Stomach (tissue), 9 donors: ENCODE data around the gene HELZ. TPM values are rescaled to one million over a fixed set of nuclear protein-coding genes. Genes with fewer than 3 reads are reported as not detected.

Experiments
- DNase-seq, 2 donors: peaks; one replicate each; pipeline versions ENCODE4 v3.0.0 to v3.0.0-alpha.2; 2013 to 2019
- H3K27ac ChIP-seq, 5 donors: fragments of 200-600 bp in 4 of 5; sonication (generic) in 4 of 5; one replicate each; pipeline ENCODE4 v1.5.1; 2013 to 2019; ENCODE audit warnings: mild to moderate bottlenecking in 1 of 5, moderate library complexity in 1 of 5
- H3K27me3 ChIP-seq, 3 donors: fragments of 200-600 bp; sonication (generic); one replicate each; pipeline ENCODE4 v1.5.1; 2017 to 2019; ENCODE audit warnings: mixed run types in 1 of 3
- H3K36me3 ChIP-seq, 4 donors: fragments of 200-600 bp; sonication (generic); 1 replicate in 3 of 4; 2 replicates in 1 of 4; pipeline ENCODE4 v1.5.1; 2016 to 2019
- H3K4me1 ChIP-seq, 4 donors: fragments of 200-600 bp; sonication (generic); one replicate each; pipeline ENCODE4 v1.5.1; 2016 to 2019
- H3K4me3 ChIP-seq, 4 donors: fragments of 200-600 bp; sonication (generic) in 3 of 4; one replicate each; pipeline ENCODE4 v1.5.1; 2016 to 2019; ENCODE audit warnings: mild to moderate bottlenecking in 1 of 4
- H3K9me3 ChIP-seq, 4 donors: fragments of 200-600 bp; sonication (generic); one replicate each; pipeline ENCODE4 v1.5.1; 2016 to 2019
- CTCF ChIP-seq, 7 experiments: fragments of 450-650 bp in 4 of 7; fragments of 200-600 bp in 3 of 7; sonication (generic) in 3 of 7; IDR thresholded peaks; one replicate each; pipeline ENCODE4 v1.5.1; 2016 to 2019; ENCODE audit warnings: antibody characterized with exemption in 7 of 7, control low read depth in 2 of 7, mild to moderate bottlenecking in 1 of 7
- EP300 ChIP-seq: sonication (generic); formaldehyde crosslinking; IDR thresholded peaks from one replicate; pipeline ENCODE4 v1.6.1; 2017; ENCODE audit warnings: antibody characterized with exemption
- POLR2A ChIP-seq, 4 donors: fragments of 450-650 bp; IDR thresholded peaks; one replicate each; pipeline ENCODE4 v1.6.1; 2016; ENCODE audit warnings: antibody characterized with exemption in 4 of 4, control low read depth in 2 of 4, mild to moderate bottlenecking in 1 of 4, moderate library complexity in 1 of 4
- POLR2AphosphoS5 ChIP-seq, 3 donors: sonication (generic); formaldehyde crosslinking; IDR thresholded peaks; one replicate each; pipeline ENCODE4 v1.6.1; 2016; ENCODE audit warnings: antibody characterized with exemption in 3 of 3
- WGBS, 5 donors: extraction: QIAGEN DNeasy Blood & Tissue Kit in 3 of 5; methylation state at CpG; one replicate each; pipeline versions ENCODE4 v1.1.5 to v1.1.7; 2013 to 2018; 5-methylcytosine and 5-hydroxymethylcytosine counted together
- intact Hi-C: fragments of 100-400 bp; cut with DNase I; formaldehyde crosslinking; loops from one replicate; pipeline ENCODE4 v1.15.1; 2023; ENCODE audit warnings: low total_unique reads
- polyA plus RNA-seq, 3 donors: library from polyadenylated mRNA; stranded (reverse); fragments of 200-250 nt; gene quantifications; one replicate each; pipeline ENCODE4 v1.2.3, GENCODE V29; 2013
- total RNA-seq, 5 donors: library from RNA; depleted of rRNA; stranded (reverse); fragments of >200 nt; gene quantifications; one replicate each; pipeline versions ENCODE4 v1.1.0 to v1.2.3, GENCODE V29; 2014 to 2016
- donor health status: healthy with polysubstance abuse.
- donor health status: Bipolar disorder and iron deficiency.
- donor health status: healthy.

HELZ gene
- total and polyA plus RNA-seq, 8 donors, result 2.1 to 218 (median 40.4) TPM

- intact Hi-C loops, result no loop called here
- Histone ChIP-seq H3K27ac (no peak overlapping the region), H3K27me3 (no peaks in the 10 kb centered on the region), H3K9me3 (no peaks in the 10 kb centered on the region), H3K36me3 (peaks cover 11 to 71% (median 64%) of the 10 kb centered on the region in 4 donors), H3K4me1 (no peaks in the 10 kb centered on the region), H3K4me3 (no peak overlapping the region)
- 97 to 100% (median 98%) methylated on average over 5 of the region's 5 CpGs for WGBS, 5 donors
- TF ChIP-seq EP300 (no peak), POLR2AphosphoS5 (IDR thresholded peaks at IDR 0.05) (no peak), POLR2A (IDR thresholded peaks at IDR 0.05) (no peak), CTCF (IDR thresholded peaks at IDR 0.05) (no peak)
- DNase-seq, result no peak
Observed at GRCh38 chr17:67174190-67174589, 70.8 kb downstream of the HELZ start.

- intact Hi-C loops, result no loop called here
- Histone ChIP-seq H3K4me1 (no peaks in the 10 kb centered on the region), H3K4me3 (no peak overlapping the region), H3K36me3 (peaks cover 12 to 78% (median 64%) of the 10 kb centered on the region in 4 donors), H3K27me3 (no peaks in the 10 kb centered on the region), H3K27ac (no peak overlapping the region), H3K9me3 (no peaks in the 10 kb centered on the region)
- no peak for DNase-seq
- TF ChIP-seq POLR2AphosphoS5 (IDR thresholded peaks at IDR 0.05) (no peak), POLR2A (IDR thresholded peaks at IDR 0.05) (no peak), EP300 (no peak), CTCF (IDR thresholded peaks at IDR 0.05) (no peak)
- WGBS, 5 donors, result 90 to 94% (median 92%) methylated on average over 4 of the region's 4 CpGs
Observed at GRCh38 chr17:67171560-67171959, 73.4 kb downstream of the HELZ start.

- H3K27ac ChIP-seq, result no peak overlapping the region
- H3K36me3 ChIP-seq, result peaks cover 18 to 84% (median 71%) of the 10 kb centered on the region in 4 donors
- no peaks in the 10 kb centered on the region for H3K9me3 ChIP-seq
- intact Hi-C loops, result no loop called here
- TF ChIP-seq POLR2AphosphoS5 (IDR thresholded peaks at IDR 0.05) (no peak), CTCF (IDR thresholded peaks at IDR 0.05) (no peak), POLR2A (IDR thresholded peaks at IDR 0.05) (no peak), EP300 (no peak)
- H3K4me1 ChIP-seq, result no peaks in the 10 kb centered on the region
- no peaks in the 10 kb centered on the region for H3K27me3 ChIP-seq
- WGBS, 5 donors, result 85 to 90% (median 87%) methylated on average over 4 of the region's 4 CpGs
- no peak for DNase-seq
- no peak overlapping the region for H3K4me3 ChIP-seq
Observed at GRCh38 chr17:67168496-67168895, 76.5 kb downstream of the HELZ start.

GRCh38 chr17:67165201-67165600, 79.8 kb downstream of the HELZ start:
- Histone ChIP-seq H3K4me3 (no peak overlapping the region), H3K36me3 (peaks cover 22 to 94% (median 85%) of the 10 kb centered on the region in 4 donors), H3K9me3 (no peaks in the 10 kb centered on the region), H3K27ac (peak overlapping the region in 2 of 5 donors; percentile 20 to 23), H3K27me3 (no peaks in the 10 kb centered on the region), H3K4me1 (no peaks in the 10 kb centered on the region)
- DNase-seq, result peak in 1 of 2 donors; percentile 12
- 75 to 88% (median 85%) methylated on average over 6 of the region's 6 CpGs for WGBS, 5 donors
- intact Hi-C loops, result no loop called here
- TF ChIP-seq CTCF (IDR thresholded peaks at IDR 0.05), result no peak
- TF ChIP-seq POLR2A (IDR thresholded peaks at IDR 0.05), result no peak
- TF ChIP-seq EP300, result no peak
- no peak for TF ChIP-seq POLR2AphosphoS5 (IDR thresholded peaks at IDR 0.05)
